Esophagus muscularis mucosa (tissue), 4 donors: ENCODE data around the gene TUBA1B. TPM values are rescaled to one million over a fixed set of nuclear protein-coding genes. Genes with fewer than 3 reads are reported as not detected.

ENCODE experiments used
- DNase-seq: peaks from one replicate; pipeline ENCODE4 v3.0.0-alpha.2; 2017; ENCODE audit errors: extremely low spot score
- H3K27ac ChIP-seq, 4 donors: fragments of 200-600 bp; sonication (generic); replicated peaks in 1 of 4; 1 replicate in 3 of 4; 2 replicates in 1 of 4; pipeline ENCODE4 v1.5.1; 2016 to 2019; ENCODE audit warnings: mild to moderate bottlenecking in 1 of 4
- H3K27me3 ChIP-seq, 4 donors: fragments of 200-600 bp; sonication (generic); one replicate each; pipeline versions ENCODE4 v1.5.1 to v1.6.0; 2016 to 2019
- H3K36me3 ChIP-seq, 4 donors: fragments of 200-600 bp; sonication (generic); one replicate each; pipeline ENCODE4 v1.5.1; 2016 to 2019
- H3K4me1 ChIP-seq, 4 donors: fragments of 200-600 bp; sonication (generic); one replicate each; pipeline ENCODE4 v1.5.1; 2016 to 2019
- H3K4me3 ChIP-seq, 4 donors: fragments of 200-600 bp; sonication (generic); 1 replicate in 2 of 4; 2 replicates in 2 of 4; pipeline ENCODE4 v1.5.1; 2016 to 2019; ENCODE audit warnings: mild to moderate bottlenecking in 4 of 4, moderate library complexity in 1 of 4
- H3K9me3 ChIP-seq, 4 donors: fragments of 200-600 bp; sonication (generic); 1 replicate in 3 of 4; 2 replicates in 1 of 4; pipeline ENCODE4 v1.5.1; 2016 to 2019
- EP300 ChIP-seq: sonication (generic); formaldehyde crosslinking; IDR thresholded peaks from one replicate; pipeline ENCODE4 v1.6.1; 2017; ENCODE audit warnings: antibody characterized with exemption
- POLR2A ChIP-seq: fragments of 450-650 bp; IDR thresholded peaks from one replicate; pipeline ENCODE4 v1.6.1; 2017; ENCODE audit warnings: antibody characterized with exemption, moderate library complexity, mild to moderate bottlenecking, low read depth
- POLR2AphosphoS5 ChIP-seq, 2 donors: sonication (generic); formaldehyde crosslinking; IDR thresholded peaks; one replicate each; pipeline ENCODE4 v1.6.1; 2017; ENCODE audit warnings: antibody characterized with exemption in 2 of 2
- WGBS: methylation state at CpG from one replicate; pipeline ENCODE4 v1.1.5; 2018; 5-methylcytosine and 5-hydroxymethylcytosine counted together
- intact Hi-C: fragments of 100-400 bp; cut with DNase I; formaldehyde crosslinking; loops from one replicate; pipeline ENCODE4 v1.15.1; 2023
- total RNA-seq, 4 donors: library from RNA; depleted of rRNA; stranded (reverse); fragments of >200 nt; gene quantifications; one replicate each; pipeline versions ENCODE4 v1.1.0 to v1.2.1, GENCODE V29; 2016
- TF ChIP-seq, protein P1 (sequence below), 3 experiments: fragments of 200-600 bp in 2 of 3; fragments of 450-650 bp in 1 of 3; sonication (generic) in 2 of 3; IDR thresholded peaks; one replicate each; pipeline ENCODE4 v1.5.1; 2017 to 2019; ENCODE audit warnings: antibody characterized with exemption in 3 of 3, mild to moderate bottlenecking in 2 of 3, moderate library complexity in 1 of 3

TUBA1B gene
- total RNA-seq, 4 donors from 2014 or later, result 739 to 1,057 (median 846) TPM

DNA sequence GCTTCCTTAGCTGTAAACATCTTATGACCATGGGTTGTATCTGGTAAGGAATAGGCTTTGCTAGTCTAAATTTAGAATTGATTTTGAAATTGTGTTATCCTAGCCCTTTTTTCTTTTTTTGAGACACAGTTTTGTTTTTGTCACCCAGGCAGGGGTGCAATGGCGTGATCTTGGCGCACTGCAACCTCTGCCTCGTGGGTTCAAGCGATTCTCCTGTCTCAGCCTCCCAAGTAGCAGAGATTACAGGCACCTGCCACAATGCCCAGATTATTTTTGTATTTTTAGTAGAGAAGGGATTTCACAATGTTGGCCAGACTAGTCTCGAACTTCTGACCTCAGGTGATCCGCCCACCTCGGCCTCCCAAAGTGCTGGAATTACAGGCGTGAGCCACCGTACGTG, 2.4 kb upstream of the TUBA1B start:
- DNase-seq, result no peak
- TF ChIP-seq EP300 (no peak), POLR2A (no peak), POLR2AphosphoS5 (IDR thresholded peaks at IDR 0.05) (no peak)
- TF ChIP-seq, protein P1, sequence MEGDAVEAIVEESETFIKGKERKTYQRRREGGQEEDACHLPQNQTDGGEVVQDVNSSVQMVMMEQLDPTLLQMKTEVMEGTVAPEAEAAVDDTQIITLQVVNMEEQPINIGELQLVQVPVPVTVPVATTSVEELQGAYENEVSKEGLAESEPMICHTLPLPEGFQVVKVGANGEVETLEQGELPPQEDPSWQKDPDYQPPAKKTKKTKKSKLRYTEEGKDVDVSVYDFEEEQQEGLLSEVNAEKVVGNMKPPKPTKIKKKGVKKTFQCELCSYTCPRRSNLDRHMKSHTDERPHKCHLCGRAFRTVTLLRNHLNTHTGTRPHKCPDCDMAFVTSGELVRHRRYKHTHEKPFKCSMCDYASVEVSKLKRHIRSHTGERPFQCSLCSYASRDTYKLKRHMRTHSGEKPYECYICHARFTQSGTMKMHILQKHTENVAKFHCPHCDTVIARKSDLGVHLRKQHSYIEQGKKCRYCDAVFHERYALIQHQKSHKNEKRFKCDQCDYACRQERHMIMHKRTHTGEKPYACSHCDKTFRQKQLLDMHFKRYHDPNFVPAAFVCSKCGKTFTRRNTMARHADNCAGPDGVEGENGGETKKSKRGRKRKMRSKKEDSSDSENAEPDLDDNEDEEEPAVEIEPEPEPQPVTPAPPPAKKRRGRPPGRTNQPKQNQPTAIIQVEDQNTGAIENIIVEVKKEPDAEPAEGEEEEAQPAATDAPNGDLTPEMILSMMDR (IDR thresholded peaks at IDR 0.05), result no peak
- Histone ChIP-seq H3K27ac (peak overlapping the region in 3 of 4 donors; percentile 99 to 100 (median 100)), H3K9me3 (no peaks in the 10 kb centered on the region), H3K4me1 (peaks cover 20 to 42% (median 38%) of the 10 kb centered on the region in 4 donors), H3K27me3 (no peaks in the 10 kb centered on the region), H3K36me3 (peaks cover 9 to 14% (median 12%) of the 10 kb centered on the region in 4 donors), H3K4me3 (no peak overlapping the region)
- WGBS, result 79% methylated on average over 10 of the region's 10 CpGs
- intact Hi-C loops, result no loop called here

DNA sequence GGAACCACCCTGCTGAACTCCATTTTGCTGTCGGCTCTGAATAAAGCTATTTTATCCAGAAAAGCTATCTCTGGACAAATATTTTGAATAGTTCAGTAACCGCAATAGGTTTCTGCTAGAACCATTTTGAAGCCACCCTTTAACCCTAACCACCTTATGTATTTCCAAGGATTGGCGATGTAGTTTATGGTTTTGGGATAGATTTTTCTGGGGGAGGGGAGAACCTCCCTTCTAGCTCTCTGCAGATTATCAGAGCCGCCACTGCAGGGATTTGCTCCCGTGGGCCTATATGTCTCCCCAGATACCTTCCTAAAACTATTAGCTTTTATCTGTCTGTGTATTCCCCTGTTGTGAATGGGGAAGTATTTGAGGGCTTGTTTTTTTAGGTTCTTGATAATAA, 1.8 kb upstream of the TUBA1B start:
- 71% methylated on average over 5 of the region's 5 CpGs for WGBS
- intact Hi-C loops, result no loop called here
- H3K4me3 ChIP-seq, result peak overlapping the region in 3 of 4 donors; percentile 10 to 98 (median 13)
- peaks cover 10 to 18% (median 16%) of the 10 kb centered on the region in 4 donors for H3K36me3 ChIP-seq
- H3K27me3 ChIP-seq, result no peaks in the 10 kb centered on the region
- H3K27ac ChIP-seq, result peak overlapping the region; percentile 99 to 100 (median 100)
- no peaks in the 10 kb centered on the region for H3K9me3 ChIP-seq
- no peak for DNase-seq
- TF ChIP-seq EP300, result no peak
- TF ChIP-seq POLR2A, result no peak
- no peak for TF ChIP-seq POLR2AphosphoS5 (IDR thresholded peaks at IDR 0.05)
- TF ChIP-seq, protein P1 (IDR thresholded peaks at IDR 0.05), result no peak
- H3K4me1 ChIP-seq, result peaks cover 20 to 42% (median 38%) of the 10 kb centered on the region in 4 donors

DNA sequence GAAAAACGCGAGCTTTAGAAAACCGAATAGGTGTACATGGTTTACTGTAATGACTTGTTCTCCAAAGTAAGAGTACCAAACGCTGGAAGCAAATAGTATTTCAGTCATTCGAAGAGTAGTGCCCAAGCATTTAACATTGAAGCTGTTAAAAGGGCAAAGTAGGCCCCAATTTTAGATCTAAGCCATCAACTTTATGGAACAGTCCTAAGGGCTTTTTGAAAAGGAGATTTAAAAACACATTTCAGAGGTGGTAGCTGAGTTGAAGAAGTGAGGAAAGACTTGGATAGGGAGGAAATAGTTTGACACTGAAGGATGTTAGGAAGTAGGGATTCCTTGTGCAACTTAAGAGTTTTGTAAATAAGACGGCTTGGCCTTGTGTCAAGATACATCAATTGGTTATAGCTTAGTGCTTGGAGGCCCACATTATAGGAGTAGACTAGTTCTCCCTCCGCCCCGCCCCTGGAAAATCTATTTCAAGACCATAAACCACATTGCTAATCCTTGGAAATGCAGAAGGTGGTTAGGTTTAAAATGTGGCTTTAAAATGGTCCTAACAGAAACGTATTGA, 783 bp upstream of the TUBA1B start:
- H3K36me3 ChIP-seq, result peaks cover 17 to 28% (median 26%) of the 10 kb centered on the region in 4 donors
- DNase-seq, result no peak
- peak overlapping the region; percentile 79 to 100 (median 99) for H3K4me3 ChIP-seq
- H3K4me1 ChIP-seq, result peaks cover 20 to 42% (median 38%) of the 10 kb centered on the region in 4 donors
- H3K9me3 ChIP-seq, result no peaks in the 10 kb centered on the region
- TF ChIP-seq, protein P1 (IDR thresholded peaks at IDR 0.05), result no peak
- TF ChIP-seq EP300 (no peak), POLR2A (no peak), POLR2AphosphoS5 (IDR thresholded peaks at IDR 0.05) (no peak)
- peak overlapping the region; percentile 99 to 100 (median 100) for H3K27ac ChIP-seq
- 21% methylated on average over 9 of the region's 9 CpGs for WGBS
- H3K27me3 ChIP-seq, result no peaks in the 10 kb centered on the region
- intact Hi-C loops, result loop anchor here (2.0 kb wide), 1 partner anchor 57 kb away; the partner anchor contains the start of gene TUBA1A

DNA sequence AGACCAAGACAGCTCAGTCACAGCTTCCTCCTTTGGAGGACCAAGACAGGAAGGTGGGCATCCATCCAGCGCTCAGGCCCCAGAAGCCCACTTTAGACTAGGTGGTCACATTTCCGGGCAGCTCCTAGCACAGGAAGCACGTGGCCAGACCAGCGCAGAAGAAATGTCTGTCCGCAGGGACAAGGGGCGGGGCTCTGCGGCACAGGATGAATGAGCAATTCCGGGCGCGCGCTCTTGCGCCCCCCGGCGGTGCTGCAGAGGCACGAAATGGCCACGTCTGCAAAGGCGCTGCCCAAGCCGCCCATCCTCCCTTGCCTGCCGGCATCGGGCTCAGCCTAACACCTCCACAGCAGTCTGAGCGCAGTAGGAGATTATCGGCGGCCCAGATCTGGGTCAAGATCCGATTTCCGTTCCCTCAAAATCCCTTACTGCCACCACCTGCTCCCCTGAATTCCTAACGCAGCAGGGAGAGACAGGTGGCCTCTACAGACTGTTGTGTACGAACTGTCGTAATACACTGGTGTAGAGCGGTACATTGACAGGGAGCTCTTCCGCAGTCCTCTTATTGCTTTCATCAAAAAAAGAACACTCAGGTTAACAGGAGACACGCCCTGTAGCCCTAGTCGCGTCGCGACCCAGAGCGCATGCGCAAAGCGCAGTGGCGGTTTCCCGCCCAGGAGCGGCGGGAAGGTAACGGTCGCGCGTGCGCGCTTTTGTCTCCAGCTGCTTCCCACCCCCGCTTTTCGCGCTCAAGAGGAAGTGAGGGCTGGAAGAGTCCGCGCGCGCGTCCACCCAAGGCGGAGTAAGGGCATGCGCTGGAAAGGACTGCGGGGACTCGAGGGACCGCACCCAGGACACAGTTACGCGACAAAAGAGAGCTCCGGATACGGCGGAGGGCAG, 794 bp downstream of the TUBA1B start:
- DNase-seq, result peak; percentile 98
- intact Hi-C loops, result loop anchor here (1.0 to 2.0 kb wide), 2 partner anchors 58 to 104 kb away; partner anchors contain the start of gene TUBA1A
- 0% methylated on average over 11 of the region's 66 CpGs for WGBS

More for the DNA sequence above, 794 bp downstream of the TUBA1B start:
- Histone ChIP-seq H3K36me3 (peaks cover 17 to 34% (median 28%) of the 10 kb centered on the region in 4 donors), H3K9me3 (no peaks in the 10 kb centered on the region), H3K27ac (peak overlapping the region; percentile 99 to 100 (median 100)), H3K4me3 (peak overlapping the region; percentile 79 to 100 (median 99)), H3K4me1 (peaks cover 20 to 42% (median 38%) of the 10 kb centered on the region in 4 donors), H3K27me3 (no peaks in the 10 kb centered on the region)
- TF ChIP-seq POLR2A, result peak; percentile 11
- TF ChIP-seq, protein P1 (IDR thresholded peaks at IDR 0.05), result peak; percentile 89 to 94 (median 92)
- TF ChIP-seq EP300, result no peak
- TF ChIP-seq POLR2AphosphoS5 (IDR thresholded peaks at IDR 0.05), result peak; percentile 92 to 93
